A549 treated with dexamethasone at 1 μM for 4 hours (cell line): ENCODE data around the gene CHGA. TPM values are rescaled to one million over a fixed set of nuclear protein-coding genes. Genes with fewer than 3 reads are reported as not detected.

Source experiments
- total RNA-seq: library from RNA; stranded (reverse); fragments of 200-300 nt; extraction: Qiagen RNA extraction; gene quantifications from 5 replicates; pipeline ENCODE4 v1.2.3, GENCODE V29; 2022

Gene CHGA, protein sequence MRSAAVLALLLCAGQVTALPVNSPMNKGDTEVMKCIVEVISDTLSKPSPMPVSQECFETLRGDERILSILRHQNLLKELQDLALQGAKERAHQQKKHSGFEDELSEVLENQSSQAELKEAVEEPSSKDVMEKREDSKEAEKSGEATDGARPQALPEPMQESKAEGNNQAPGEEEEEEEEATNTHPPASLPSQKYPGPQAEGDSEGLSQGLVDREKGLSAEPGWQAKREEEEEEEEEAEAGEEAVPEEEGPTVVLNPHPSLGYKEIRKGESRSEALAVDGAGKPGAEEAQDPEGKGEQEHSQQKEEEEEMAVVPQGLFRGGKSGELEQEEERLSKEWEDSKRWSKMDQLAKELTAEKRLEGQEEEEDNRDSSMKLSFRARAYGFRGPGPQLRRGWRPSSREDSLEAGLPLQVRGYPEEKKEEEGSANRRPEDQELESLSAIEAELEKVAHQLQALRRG
- 1.4 to 3.0 TPM (median 1.6 TPM) in 5 replicates for total RNA-seq

DNA sequence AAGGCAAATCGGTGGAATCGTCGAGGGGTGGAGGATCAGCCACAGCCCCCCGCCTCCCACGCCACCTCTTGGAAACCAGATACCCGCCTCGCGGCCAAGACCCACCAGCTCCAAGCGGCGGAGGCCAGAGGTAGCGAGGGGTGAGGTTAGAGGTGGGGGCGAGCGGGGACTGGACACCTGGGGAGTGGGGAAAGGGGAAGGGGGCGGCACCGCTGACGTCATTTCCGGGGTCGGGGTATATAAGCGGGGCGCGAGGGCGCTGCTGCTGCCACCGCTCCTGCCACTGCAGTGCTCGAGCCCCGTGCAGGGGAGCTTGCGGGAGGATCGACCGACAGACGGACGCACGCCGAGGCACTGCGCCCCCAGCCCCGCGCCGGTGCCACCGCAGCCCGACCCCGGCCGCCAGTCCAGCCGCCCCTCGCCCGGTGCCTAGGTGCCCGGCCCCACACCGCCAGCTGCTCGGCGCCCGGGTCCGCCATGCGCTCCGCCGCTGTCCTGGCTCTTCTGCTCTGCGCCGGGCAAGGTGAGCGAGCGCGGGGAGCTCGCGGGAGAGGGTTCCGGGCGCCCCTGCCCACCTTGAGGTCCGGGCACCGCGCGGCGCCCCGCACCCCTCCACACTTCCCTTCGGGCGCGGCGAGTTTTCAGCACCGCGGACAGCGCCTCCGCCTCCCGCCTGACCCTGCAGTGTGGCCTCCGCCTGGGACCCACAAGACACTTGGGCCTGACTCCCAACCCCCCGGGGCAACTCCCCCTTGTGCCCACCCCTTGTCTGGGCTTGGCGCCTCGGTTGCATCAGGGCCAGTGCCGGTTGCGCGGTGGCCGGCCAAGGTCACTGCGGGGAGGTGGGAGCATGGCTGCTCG is at the start of gene CHGA:
TSS of gene CHGA (plus strand) at position 268 of the 861 bp plus-strand sequence. CDS start at position 478, 210 bp downstream.

Other genes starting within 250 kb of the CHGA start
- 51.8 to 59.0 TPM (median 55.8 TPM) in 5 replicates for gene LGMN, start 174.5 kb upstream of the CHGA start, total RNA-seq
- gene GOLGA5, start 128.8 kb upstream of the CHGA start, total RNA-seq = 25.1 to 30.9 TPM (median 29.1 TPM) in 5 replicates
- gene ITPK1, start 192.8 kb downstream of the CHGA start, total RNA-seq = 48.4 to 66.8 TPM (median 65.1 TPM) in 5 replicates